BE2C (cell line): ENCODE results near the gene NFIB.
A peak's percentile ranks its signal among the peaks of the same experiment; 100 is the strongest.

ENCODE experiments used
- DNase-seq: peaks from one replicate; pipeline ENCODE4 v3.0.0-alpha.2; 2020
- H3K27me3 ChIP-seq: fragments of 250-450 bp; sonication (Bioruptor Pico); 2 replicates; pipeline ENCODE4 v1.5.1; 2020; ENCODE audit warnings: mild to moderate bottlenecking
- H3K36me3 ChIP-seq: fragments of 250-450 bp; sonication (Bioruptor Pico); 2 replicates; pipeline ENCODE4 v1.5.1; 2020; ENCODE audit warnings: mild to moderate bottlenecking
- H3K4me1 ChIP-seq: fragments of 250-450 bp; sonication (Bioruptor Pico); 2 replicates; pipeline ENCODE4 v1.5.1; 2020
- H3K4me3 ChIP-seq: 2 replicates; pipeline ENCODE4 v1.5.1; 2011; ENCODE audit warnings: low read depth, low read length
- H3K9me3 ChIP-seq: fragments of 250-450 bp; sonication (Bioruptor Pico); 2 replicates; pipeline ENCODE4 v1.5.1; 2020
- CTCF ChIP-seq: IDR thresholded peaks from 2 replicates; pipeline ENCODE4 v1.5.1; 2012; ENCODE audit warnings: mild to moderate bottlenecking, low read depth, low read length

The NFIB gene

GRCh38 chr9:14298601-14299022, 15.3 kb downstream of the NFIB start:
- Histone ChIP-seq H3K9me3 (no peaks in the 10 kb centered on the region), H3K36me3 (peaks cover 13% of the 10 kb centered on the region), H3K4me3 (no peak overlapping the region), H3K27me3 (no peaks in the 10 kb centered on the region), H3K4me1 (peaks cover 35% of the 10 kb centered on the region)
- no peak for DNase-seq
- no peak for TF ChIP-seq CTCF

DNA sequence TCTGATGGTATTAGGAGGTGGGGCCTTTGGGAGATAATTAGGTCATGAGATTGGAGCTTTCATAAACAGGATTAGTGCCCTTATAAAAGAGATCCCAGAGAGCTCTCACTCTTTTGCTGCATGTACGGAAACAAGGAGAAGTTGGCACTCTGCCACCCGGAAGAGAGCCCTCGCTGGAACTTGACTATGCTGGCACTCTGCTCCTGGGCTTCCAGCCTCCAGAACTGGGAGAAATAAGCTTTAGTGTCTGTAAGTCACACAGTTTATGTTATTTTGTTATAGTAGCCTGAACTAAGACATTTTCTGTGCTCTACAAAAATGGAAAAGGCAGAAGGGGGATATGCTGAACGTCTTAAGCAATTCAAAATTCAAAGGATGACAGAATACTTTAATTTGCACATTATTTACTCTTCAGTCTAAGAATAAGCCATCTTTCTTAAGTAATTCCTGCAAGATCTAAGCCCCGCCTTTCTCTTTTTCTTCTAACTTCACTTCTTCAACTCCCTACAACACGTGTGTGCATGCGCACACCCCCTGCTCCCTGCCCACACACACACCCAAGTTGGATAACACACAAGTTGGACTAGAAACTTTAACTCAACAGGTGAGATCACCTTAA, 17.3 kb downstream of the NFIB start:
- Histone ChIP-seq H3K9me3 (no peaks in the 10 kb centered on the region), H3K4me3 (no peak overlapping the region), H3K27me3 (no peaks in the 10 kb centered on the region), H3K36me3 (peaks cover 12% of the 10 kb centered on the region), H3K4me1 (peaks cover 21% of the 10 kb centered on the region)
- peak; percentile 32 for DNase-seq
- TF ChIP-seq CTCF: no peak

DNA sequence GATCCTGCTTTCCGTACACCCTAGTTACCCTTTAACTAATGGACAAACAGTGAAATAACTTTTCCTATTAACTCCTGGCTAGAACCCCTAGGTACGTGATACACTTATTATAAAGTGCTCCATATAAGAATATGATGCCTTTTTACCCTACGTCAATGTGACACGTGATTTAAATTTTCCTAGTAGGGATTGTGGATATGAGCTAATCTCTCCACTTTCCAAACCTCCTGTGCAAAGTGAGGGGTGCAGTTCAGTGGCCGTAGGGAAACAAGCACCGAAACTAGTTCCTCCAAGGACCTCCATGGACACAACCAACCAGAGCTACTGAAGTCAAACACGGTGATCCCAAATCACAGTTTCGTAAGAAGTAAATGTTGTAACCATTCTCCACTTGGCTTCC, 19.3 kb downstream of the NFIB start:
- Histone ChIP-seq H3K9me3 (no peaks in the 10 kb centered on the region), H3K36me3 (peaks cover 12% of the 10 kb centered on the region), H3K4me1 (peaks cover 5% of the 10 kb centered on the region; the same call in 1 of the 2 replicates), H3K4me3 (no peak overlapping the region), H3K27me3 (no peaks in the 10 kb centered on the region)
- no peak for DNase-seq
- no peak for TF ChIP-seq CTCF

DNA sequence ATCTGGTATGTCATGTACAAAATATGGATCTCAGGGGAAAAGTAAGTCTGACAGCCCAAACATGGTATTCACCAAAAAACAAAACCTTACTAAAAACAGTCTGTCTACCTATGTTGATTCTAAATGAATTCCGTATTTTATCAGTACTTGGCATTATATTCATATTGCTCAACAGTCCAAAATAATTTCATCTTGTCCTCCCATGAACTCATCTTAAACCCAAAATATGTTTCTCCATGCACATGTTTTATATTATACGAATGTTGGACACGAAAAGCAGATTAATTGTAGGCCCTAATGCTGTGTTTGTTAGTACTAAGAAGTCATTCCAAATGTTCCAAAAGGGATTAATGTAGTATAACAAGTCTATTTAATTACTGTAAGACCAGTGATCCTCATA, 20.1 kb downstream of the NFIB start:
- no peak for TF ChIP-seq CTCF
- DNase-seq: no peak
- H3K4me1 ChIP-seq: peaks cover 5% of the 10 kb centered on the region; the same call in 1 of the 2 replicates
- peaks cover 12% of the 10 kb centered on the region for H3K36me3 ChIP-seq
- H3K4me3 ChIP-seq: no peak overlapping the region
- no peaks in the 10 kb centered on the region for H3K27me3 ChIP-seq
- no peaks in the 10 kb centered on the region for H3K9me3 ChIP-seq

- no peak for TF ChIP-seq CTCF
- Histone ChIP-seq H3K9me3 (no peaks in the 10 kb centered on the region), H3K36me3 (peaks cover 6% of the 10 kb centered on the region; the same call in 1 of the 2 replicates), H3K4me3 (no peak overlapping the region), H3K27me3 (no peaks in the 10 kb centered on the region), H3K4me1 (0 out of 2 replicates have a peak, but pooled peaks cover 3% of the 10 kb centered on the region)
- no peak for DNase-seq
Measured at GRCh38 chr9:14292181-14292739, 21.7 kb downstream of the NFIB start.

DNA sequence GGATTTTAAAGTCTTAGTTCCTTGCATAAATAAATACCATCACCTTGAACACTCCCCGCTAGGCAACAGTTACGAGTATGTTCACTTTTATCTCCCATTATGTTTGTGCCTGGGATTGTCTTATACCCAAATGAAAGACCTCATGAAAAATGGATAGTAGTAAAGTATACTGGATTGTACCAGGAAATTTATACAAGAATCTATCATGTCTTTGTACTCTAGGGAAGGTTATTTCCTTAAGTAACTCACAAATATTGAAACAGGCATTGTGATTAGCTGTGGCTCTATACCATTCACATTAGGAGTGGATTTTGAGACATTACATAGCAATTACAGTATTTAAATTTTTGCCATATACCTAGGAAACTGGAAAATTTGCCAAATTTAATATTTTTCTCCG, 24.0 kb downstream of the NFIB start:
- Histone ChIP-seq H3K9me3 (no peaks in the 10 kb centered on the region), H3K4me3 (no peak overlapping the region), H3K27me3 (no peaks in the 10 kb centered on the region), H3K36me3 (no peaks in the 10 kb centered on the region; the same call in 1 of the 2 replicates), H3K4me1 (0 out of 2 replicates have a peak, but pooled peaks cover 3% of the 10 kb centered on the region)
- DNase-seq: no peak
- TF ChIP-seq CTCF: no peak
